ENCODE measurements around the gene TNFAIP2.

TNFAIP2 gene

GRCh38 chr14:103127861-103128598 lies 4.8 kb downstream of the TNFAIP2 start:
- TF ChIP-seq, protein P1, sequence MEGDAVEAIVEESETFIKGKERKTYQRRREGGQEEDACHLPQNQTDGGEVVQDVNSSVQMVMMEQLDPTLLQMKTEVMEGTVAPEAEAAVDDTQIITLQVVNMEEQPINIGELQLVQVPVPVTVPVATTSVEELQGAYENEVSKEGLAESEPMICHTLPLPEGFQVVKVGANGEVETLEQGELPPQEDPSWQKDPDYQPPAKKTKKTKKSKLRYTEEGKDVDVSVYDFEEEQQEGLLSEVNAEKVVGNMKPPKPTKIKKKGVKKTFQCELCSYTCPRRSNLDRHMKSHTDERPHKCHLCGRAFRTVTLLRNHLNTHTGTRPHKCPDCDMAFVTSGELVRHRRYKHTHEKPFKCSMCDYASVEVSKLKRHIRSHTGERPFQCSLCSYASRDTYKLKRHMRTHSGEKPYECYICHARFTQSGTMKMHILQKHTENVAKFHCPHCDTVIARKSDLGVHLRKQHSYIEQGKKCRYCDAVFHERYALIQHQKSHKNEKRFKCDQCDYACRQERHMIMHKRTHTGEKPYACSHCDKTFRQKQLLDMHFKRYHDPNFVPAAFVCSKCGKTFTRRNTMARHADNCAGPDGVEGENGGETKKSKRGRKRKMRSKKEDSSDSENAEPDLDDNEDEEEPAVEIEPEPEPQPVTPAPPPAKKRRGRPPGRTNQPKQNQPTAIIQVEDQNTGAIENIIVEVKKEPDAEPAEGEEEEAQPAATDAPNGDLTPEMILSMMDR (IDR thresholded peaks at IDR 0.05; ENCODE audit: control insufficient read depth, insufficient read depth, low read depth, low read length, missing control alignments) = no peak
- no peak for DNase-seq (ENCODE audit: low read depth)
- H3K4me3 ChIP-seq (ENCODE audit: control insufficient read depth, low read depth, low read length) = no peak overlapping the region

GRCh38 chr14:103128631-103129300 lies 5.5 kb downstream of the TNFAIP2 start:
- no peak for DNase-seq (ENCODE audit: low read depth)
- TF ChIP-seq, protein P1 (IDR thresholded peaks at IDR 0.05; ENCODE audit: control insufficient read depth, insufficient read depth, low read depth, low read length, missing control alignments) = no peak
- H3K4me3 ChIP-seq (ENCODE audit: control insufficient read depth, low read depth, low read length) = no peak overlapping the region

GRCh38 chr14:103129301-103130016 lies 6.2 kb downstream of the TNFAIP2 start:
- H3K4me3 ChIP-seq (ENCODE audit: control insufficient read depth, low read depth, low read length) = no peak overlapping the region
- DNase-seq (ENCODE audit: low read depth) = no peak
- TF ChIP-seq, protein P1 (IDR thresholded peaks at IDR 0.05; ENCODE audit: control insufficient read depth, insufficient read depth, low read depth, low read length, missing control alignments) = no peak

DNA sequence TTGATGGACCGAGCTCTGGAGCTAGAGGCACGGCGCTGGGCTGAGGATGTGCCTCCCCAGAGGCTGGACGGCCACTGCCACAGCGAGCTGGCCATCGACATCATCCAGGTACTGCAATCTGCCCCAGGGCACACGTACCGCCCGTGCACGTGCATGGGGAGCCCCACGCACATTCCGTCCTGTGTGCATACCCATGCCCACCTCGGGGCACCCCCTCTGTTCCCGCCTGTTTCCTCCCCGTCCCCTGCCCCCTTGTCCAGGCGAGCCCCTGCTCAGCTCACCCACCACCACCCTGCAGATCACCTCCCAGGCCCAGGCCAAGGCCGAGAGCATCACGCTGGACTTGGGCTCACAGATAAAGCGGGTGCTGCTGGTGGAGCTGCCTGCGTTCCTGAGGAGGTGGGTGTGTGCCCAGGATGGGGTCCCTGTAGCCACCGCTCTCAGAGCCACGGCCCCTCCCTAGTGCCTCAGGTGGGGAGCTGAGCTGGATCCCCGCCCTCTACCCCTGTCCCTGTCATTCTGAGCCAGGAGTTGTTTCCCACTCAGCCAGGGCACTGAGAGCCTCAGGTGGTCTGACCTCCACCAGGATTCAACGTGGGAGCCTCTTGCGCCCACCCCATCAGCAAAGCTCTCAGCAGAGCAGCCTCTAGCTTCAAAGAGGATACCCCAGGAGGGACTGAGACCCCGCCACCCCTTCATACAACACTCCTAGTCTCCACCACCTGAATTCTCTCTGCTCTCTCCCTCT lies 6.9 kb downstream of the TNFAIP2 start:
- DNase-seq (ENCODE audit: low read depth) = no peak
- H3K4me3 ChIP-seq (ENCODE audit: control insufficient read depth, low read depth, low read length) = no peak overlapping the region
- TF ChIP-seq, protein P1 (IDR thresholded peaks at IDR 0.05; ENCODE audit: control insufficient read depth, insufficient read depth, low read depth, low read length, missing control alignments) = no peak

- TF ChIP-seq, protein P1 (IDR thresholded peaks at IDR 0.05; ENCODE audit: control insufficient read depth, insufficient read depth, low read depth, low read length, missing control alignments) = no peak
- no peak for DNase-seq (ENCODE audit: low read depth)
Observed at GRCh38 chr14:103130965-103131364, 7.7 kb downstream of the TNFAIP2 start.

GRCh38 chr14:103131580-103131979 lies 8.3 kb downstream of the TNFAIP2 start:
- TF ChIP-seq, protein P1 (IDR thresholded peaks at IDR 0.05; ENCODE audit: control insufficient read depth, insufficient read depth, low read depth, low read length, missing control alignments) = no peak
- no peak for DNase-seq (ENCODE audit: low read depth)
- H3K4me3 ChIP-seq (ENCODE audit: control insufficient read depth, low read depth, low read length) = no peak overlapping the region

More at GRCh38 chr14:103130965-103131364, 7.7 kb downstream of the TNFAIP2 start:
- no peak overlapping the region for H3K4me3 ChIP-seq (ENCODE audit: control insufficient read depth, low read depth, low read length)
